Measurements from ENCODE around the gene DNMT1. TPM values are rescaled to one million over a fixed set of nuclear protein-coding genes. Genes with fewer than 3 reads are reported as not detected.

Gene DNMT1
- total RNA-seq, 5 donors from 2014 or later (not counting 1 experiment from before 2014, with no cell fraction given), result 199 to 245 (median 235) TPM

- no peak for ATAC-seq (replicated peaks in 1 of 4)
- peaks cover 34 to 69% of the 10 kb centered on the region in 2 donors for H3K36me3 ChIP-seq (ENCODE audit: control insufficient read depth in 2 of 2, extremely low read depth in 1 of 2, insufficient read depth in 1 of 2, low read length in 1 of 2)
- POLR2A ChIA-PET, result interaction anchor here in 1 of 2 donors (0.6 to 1.2 kb wide), 2 partner anchors 9 to 12 kb away, joined by 3 to 19 read pairs; no protein-coding TSS in a partner anchor
Measured at GRCh38 chr19:10111405-10111811, 83.3 kb downstream of the DNMT1 start, which contains the start of gene P2RY11. Gene P2RY11, plus strand, starts transcription at chr19:10111693. Its CDS starts 29 bp downstream, at chr19:10111722.

GRCh38 chr19:10110972-10111317 is 83.8 kb downstream of the DNMT1 start:
- WGBS (ENCODE audit: insufficient coverage), result 73% methylated on average over 19 of the region's 19 CpGs
- ATAC-seq (replicated peaks in 1 of 4) (no peak), DNase-seq (no peak)
- H3K4me1 Mint-ChIP-seq, result peaks cover 37 to 56% (median 45%) of the 10 kb centered on the region in 3 donors
- no peaks in the 10 kb centered on the region for H3K9me3 Mint-ChIP-seq
- H3K9me3 ChIP-seq, result no peaks in the 10 kb centered on the region
- POLR2A ChIA-PET, result no interaction called here
- peaks cover 28% of the 10 kb centered on the region for H3K36me3 Mint-ChIP-seq
- H3K4me3 ChIP-seq (ENCODE audit: control insufficient read depth in 1 of 2, extremely low read depth in 1 of 2, low read length in 1 of 2), result no peak overlapping the region
- H3K27me3 ChIP-seq (replicated peaks in 1 of 2; ENCODE audit: control insufficient read depth in 2 of 2, extremely low read depth in 1 of 2, insufficient read depth in 2 of 2, low read length in 1 of 2), result no peaks in the 10 kb centered on the region
- H3K4me1 ChIP-seq (ENCODE audit: control insufficient read depth in 1 of 2, extremely low read depth in 1 of 2, insufficient read depth in 2 of 2, low read length in 2 of 2), result peaks cover 10 to 94% of the 10 kb centered on the region in 2 experiments
- H3K27ac Mint-ChIP-seq, result peak overlapping the region; percentile 71 to 86
- H3K27ac ChIP-seq (ENCODE audit: low read length), result peak overlapping the region; percentile 81
- H3K36me3 ChIP-seq (ENCODE audit: control insufficient read depth in 2 of 2, extremely low read depth in 1 of 2, insufficient read depth in 1 of 2, low read length in 1 of 2), result peaks cover 29 to 64% of the 10 kb centered on the region in 2 donors
- H3K27me3 Mint-ChIP-seq, result no peaks in the 10 kb centered on the region
- CTCF ChIA-PET, result interaction anchor here in 1 of 2 donors (1.0 kb wide), 1 partner anchor 12 kb away, joined by 4 read pairs; no protein-coding TSS in a partner anchor
- H3K4me3 Mint-ChIP-seq, result peak overlapping the region in 1 of 3 donors; percentile 61

More at GRCh38 chr19:10111405-10111811, 83.3 kb downstream of the DNMT1 start, which contains the start of gene P2RY11:
- Mint-ChIP-seq H3K27ac (peak within 1 kb of the TSS; percentile 86 to 89), H3K36me3 (peaks cover 33% of the 10 kb centered on the region), H3K9me3 (no peaks in the 10 kb centered on the region), H3K4me3 (peak within 1 kb of the TSS; percentile 55 to 65 (median 61)), H3K4me1 (peaks cover 39 to 58% (median 46%) of the 10 kb centered on the region in 3 donors), H3K27me3 (no peaks in the 10 kb centered on the region)
- Histone ChIP-seq H3K27me3 (replicated peaks in 1 of 2; ENCODE audit: control insufficient read depth in 2 of 2, extremely low read depth in 1 of 2, insufficient read depth in 2 of 2, low read length in 1 of 2) (no peaks in the 10 kb centered on the region), H3K27ac (ENCODE audit: low read length) (peak within 1 kb of the TSS; percentile 81), H3K9me3 (no peaks in the 10 kb centered on the region), H3K4me1 (ENCODE audit: control insufficient read depth in 1 of 2, extremely low read depth in 1 of 2, insufficient read depth in 2 of 2, low read length in 2 of 2) (peaks cover 10 to 94% of the 10 kb centered on the region in 2 experiments), H3K4me3 (ENCODE audit: control insufficient read depth in 1 of 2, extremely low read depth in 1 of 2, low read length in 1 of 2) (peak within 1 kb of the TSS; percentile 6 to 24)
- peak in 6 of 35 experiments; percentile 15 to 69 (median 36) for DNase-seq
- WGBS (ENCODE audit: insufficient coverage), result 32% methylated on average over 6 of the region's 8 CpGs
- CTCF ChIA-PET, result interaction anchor here (1.0 to 2.5 kb wide), 2 partner anchors 12 to 15 kb away, joined by 4 to 16 read pairs; no protein-coding TSS in a partner anchor

GRCh38 chr19:10110076-10110971 is 84.4 kb downstream of the DNMT1 start:
- POLR2A ChIA-PET, result no interaction called here
- DNase-seq, result no peak
- ATAC-seq (replicated peaks in 1 of 4), result no peak
- Histone ChIP-seq H3K9me3 (no peaks in the 10 kb centered on the region), H3K27me3 (replicated peaks in 1 of 2; ENCODE audit: control insufficient read depth in 2 of 2, extremely low read depth in 1 of 2, insufficient read depth in 2 of 2, low read length in 1 of 2) (no peaks in the 10 kb centered on the region), H3K4me1 (ENCODE audit: control insufficient read depth in 1 of 2, extremely low read depth in 1 of 2, insufficient read depth in 2 of 2, low read length in 2 of 2) (peaks cover 15 to 94% of the 10 kb centered on the region in 2 experiments), H3K36me3 (ENCODE audit: control insufficient read depth in 2 of 2, extremely low read depth in 1 of 2, insufficient read depth in 1 of 2, low read length in 1 of 2) (peaks cover 23 to 58% of the 10 kb centered on the region in 2 donors), H3K4me3 (ENCODE audit: control insufficient read depth in 1 of 2, extremely low read depth in 1 of 2, low read length in 1 of 2) (no peak overlapping the region), H3K27ac (ENCODE audit: low read length) (peak overlapping the region; percentile 81)
- CTCF ChIA-PET, result interaction anchor here in 1 of 2 donors (0.7 kb wide), 1 partner anchor 290 kb away, joined by 4 read pairs; no protein-coding TSS in a partner anchor
- H3K4me3 Mint-ChIP-seq, result peak overlapping the region in 1 of 3 donors; percentile 15
- H3K36me3 Mint-ChIP-seq, result peaks cover 25% of the 10 kb centered on the region
- H3K9me3 Mint-ChIP-seq, result no peaks in the 10 kb centered on the region
- peaks cover 42 to 62% (median 51%) of the 10 kb centered on the region in 3 donors for H3K4me1 Mint-ChIP-seq
- no peaks in the 10 kb centered on the region for H3K27me3 Mint-ChIP-seq
- 90% methylated on average over 37 of the region's 44 CpGs for WGBS (ENCODE audit: insufficient coverage)
- H3K27ac Mint-ChIP-seq, result peak overlapping the region; percentile 71 to 73

- POLR2A ChIA-PET, result interaction anchor here in 1 of 2 donors (0.5 kb wide), 1 partner anchor 8 kb away, joined by 13 read pairs; no protein-coding TSS in a partner anchor
- H3K36me3 Mint-ChIP-seq, result peaks cover 20% of the 10 kb centered on the region
- H3K4me3 Mint-ChIP-seq, result peak overlapping the region in 1 of 3 donors; percentile 58
Measured at GRCh38 chr19:10109528-10109927, 85.2 kb downstream of the DNMT1 start.

GRCh38 chr19:10107817-10108367 is 86.9 kb downstream of the DNMT1 start:
- Histone ChIP-seq H3K9me3 (no peaks in the 10 kb centered on the region), H3K4me3 (ENCODE audit: control insufficient read depth in 1 of 2, extremely low read depth in 1 of 2, low read length in 1 of 2) (no peak overlapping the region), H3K4me1 (ENCODE audit: control insufficient read depth in 1 of 2, extremely low read depth in 1 of 2, insufficient read depth in 2 of 2, low read length in 2 of 2) (peaks cover 27 to 93% of the 10 kb centered on the region in 2 experiments), H3K27me3 (replicated peaks in 1 of 2; ENCODE audit: control insufficient read depth in 2 of 2, extremely low read depth in 1 of 2, insufficient read depth in 2 of 2, low read length in 1 of 2) (no peaks in the 10 kb centered on the region), H3K36me3 (ENCODE audit: control insufficient read depth in 2 of 2, extremely low read depth in 1 of 2, insufficient read depth in 1 of 2, low read length in 1 of 2) (peaks cover 19 to 44% of the 10 kb centered on the region in 2 donors), H3K27ac (ENCODE audit: low read length) (peak overlapping the region; percentile 6)
- Mint-ChIP-seq H3K27me3 (no peaks in the 10 kb centered on the region), H3K4me1 (peaks cover 57 to 63% (median 61%) of the 10 kb centered on the region in 3 donors), H3K27ac (peak overlapping the region; percentile 28 to 84), H3K36me3 (peaks cover 18% of the 10 kb centered on the region), H3K4me3 (peak overlapping the region; percentile 80 to 91 (median 89)), H3K9me3 (no peaks in the 10 kb centered on the region)
- CTCF ChIA-PET, result interaction anchor here (0.7 to 2.1 kb wide), 3 partner anchors 10 to 65 kb away, joined by 4 to 13 read pairs (median 4); no protein-coding TSS in a partner anchor
- POLR2A ChIA-PET, result interaction anchor here in 1 of 2 donors (0.7 kb wide), 1 partner anchor 12 kb away, joined by 4 read pairs; the partner anchor contains the start of gene EIF3G
- DNase-seq (no peak), ATAC-seq (replicated peaks in 1 of 4) (no peak)
- WGBS (ENCODE audit: insufficient coverage), result 94% methylated on average over 11 of the region's 14 CpGs

More at GRCh38 chr19:10109528-10109927, 85.2 kb downstream of the DNMT1 start:
- no peak for ATAC-seq (replicated peaks in 1 of 4)
- DNase-seq, result no peak
- Histone ChIP-seq H3K9me3 (no peaks in the 10 kb centered on the region), H3K27me3 (replicated peaks in 1 of 2; ENCODE audit: control insufficient read depth in 2 of 2, extremely low read depth in 1 of 2, insufficient read depth in 2 of 2, low read length in 1 of 2) (no peaks in the 10 kb centered on the region), H3K4me3 (ENCODE audit: control insufficient read depth in 1 of 2, extremely low read depth in 1 of 2, low read length in 1 of 2) (no peak overlapping the region), H3K36me3 (ENCODE audit: control insufficient read depth in 2 of 2, extremely low read depth in 1 of 2, insufficient read depth in 1 of 2, low read length in 1 of 2) (peaks cover 21 to 52% of the 10 kb centered on the region in 2 donors), H3K4me1 (ENCODE audit: control insufficient read depth in 1 of 2, extremely low read depth in 1 of 2, insufficient read depth in 2 of 2, low read length in 2 of 2) (peaks cover 20 to 95% of the 10 kb centered on the region in 2 experiments), H3K27ac (ENCODE audit: low read length) (no peak overlapping the region)
- H3K9me3 Mint-ChIP-seq, result no peaks in the 10 kb centered on the region
- peaks cover 50 to 67% (median 59%) of the 10 kb centered on the region in 3 donors for H3K4me1 Mint-ChIP-seq
- CTCF ChIA-PET, result no interaction called here
- 94% methylated on average over 13 of the region's 14 CpGs for WGBS (ENCODE audit: insufficient coverage)
- H3K27me3 Mint-ChIP-seq, result no peaks in the 10 kb centered on the region
- H3K27ac Mint-ChIP-seq, result no peak overlapping the region
